ENCODE results near the gene HOXC11.

Gene HOXC11

DNA sequence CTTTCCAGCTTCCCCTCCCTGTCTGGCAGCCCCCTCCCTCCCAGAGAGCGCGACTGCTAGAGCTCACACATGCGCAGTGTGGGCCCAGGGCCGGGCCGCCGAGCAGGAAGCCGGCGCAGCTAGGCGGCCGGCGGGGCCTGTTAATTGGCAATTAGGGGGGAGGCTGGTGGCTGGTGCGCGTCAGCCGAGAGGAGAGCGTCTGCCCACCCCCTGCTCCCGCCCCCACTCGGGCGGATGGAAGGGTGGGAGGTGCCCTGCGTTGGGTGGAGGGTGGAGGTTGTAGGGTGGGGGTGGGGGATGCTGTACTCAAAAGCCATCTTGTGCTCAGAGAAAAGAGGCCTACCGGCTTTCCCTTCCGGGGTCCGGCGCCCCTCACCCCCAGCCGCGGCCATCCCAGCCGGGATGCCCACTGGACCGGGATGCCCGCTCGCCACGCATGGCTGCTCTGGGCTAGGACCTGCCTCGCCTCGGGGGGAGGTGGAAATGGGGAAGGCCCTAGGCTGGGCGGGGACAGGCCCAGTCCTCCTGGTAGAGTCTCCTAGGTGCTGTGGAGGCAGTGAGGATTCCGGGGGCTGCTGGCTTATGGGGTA lies 45.0 kb downstream of the HOXC11 start:
- Histone ChIP-seq H3K9me3 (ENCODE audit: control insufficient read depth in 1 of 2, low read length in 2 of 2) (no peaks in the 10 kb centered on the region), H3K36me3 (ENCODE audit: control insufficient read depth in 1 of 2, insufficient read depth in 2 of 2, low read length in 2 of 2) (no peaks in the 10 kb centered on the region), H3K9ac (ENCODE audit: low read depth in 1 of 2, low read length in 2 of 2) (peak overlapping the region in 1 of 2 donors; percentile 32), H3K4me3 (ENCODE audit: low read depth in 1 of 2, low read length in 2 of 2) (peak overlapping the region; percentile 45 to 59), H3K27ac (ENCODE audit: low read depth, low read length) (peak overlapping the region; percentile 8), H3K27me3 (ENCODE audit: control insufficient read depth in 1 of 2, insufficient read depth in 2 of 2, low read length in 2 of 2) (peaks cover 76 to 95% of the 10 kb centered on the region in 2 donors), H3K4me1 (ENCODE audit: control insufficient read depth in 1 of 2, insufficient read depth in 2 of 2, low read length in 2 of 2) (peaks cover 3 to 6% of the 10 kb centered on the region in 2 donors)

GRCh38 chr12:54018468-54018984 lies 45.6 kb downstream of the HOXC11 start:
- peaks cover 76 to 95% of the 10 kb centered on the region in 2 donors for H3K27me3 ChIP-seq (ENCODE audit: control insufficient read depth in 1 of 2, insufficient read depth in 2 of 2, low read length in 2 of 2)

DNA sequence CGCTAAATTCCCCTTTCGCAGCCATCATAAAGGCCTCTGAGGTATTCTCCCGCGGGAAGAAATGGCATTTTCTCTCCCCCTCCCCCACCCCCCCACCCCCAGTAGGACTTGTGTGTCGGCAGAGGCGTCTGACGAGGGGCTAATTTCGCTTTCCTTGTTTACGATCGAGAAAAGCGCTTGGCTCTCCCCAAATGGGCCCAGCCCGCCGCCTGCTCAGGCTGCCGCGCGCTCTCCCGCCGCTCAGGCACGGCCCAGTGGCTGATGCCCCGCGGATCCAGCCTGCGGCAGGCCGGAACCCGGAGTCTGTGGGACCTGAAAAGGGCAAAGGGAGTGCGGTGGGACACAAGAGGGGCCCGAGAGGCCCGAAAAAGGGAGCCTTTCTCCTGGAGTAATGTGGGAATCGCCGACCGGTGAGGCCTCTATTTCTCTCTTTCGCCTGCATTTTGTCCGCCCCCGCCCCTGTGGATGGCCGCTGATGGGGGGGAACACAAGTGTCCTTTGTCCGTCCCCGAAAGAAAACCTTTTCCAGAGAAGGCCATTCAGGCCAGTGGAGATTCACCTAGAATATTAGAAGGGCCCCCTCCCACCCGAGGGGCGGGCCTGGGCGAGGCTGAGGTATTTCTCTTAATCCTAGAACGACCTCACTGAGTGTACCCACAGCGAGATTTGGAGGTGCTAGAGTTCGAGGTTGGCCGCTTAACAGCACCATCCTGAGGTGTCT lies 46.3 kb downstream of the HOXC11 start:
- H3K27me3 ChIP-seq (ENCODE audit: control insufficient read depth in 1 of 2, insufficient read depth in 2 of 2, low read length in 2 of 2), result peaks cover 76 to 95% of the 10 kb centered on the region in 2 donors
- no peak overlapping the region for H3K27ac ChIP-seq (ENCODE audit: low read depth, low read length)
- H3K4me1 ChIP-seq (ENCODE audit: control insufficient read depth in 1 of 2, insufficient read depth in 2 of 2, low read length in 2 of 2), result peaks cover 3 to 6% of the 10 kb centered on the region in 2 donors
- H3K4me3 ChIP-seq (ENCODE audit: low read depth in 1 of 2, low read length in 2 of 2), result no peak overlapping the region
- H3K36me3 ChIP-seq (ENCODE audit: control insufficient read depth in 1 of 2, insufficient read depth in 2 of 2, low read length in 2 of 2), result no peaks in the 10 kb centered on the region
- no peak overlapping the region for H3K9ac ChIP-seq (ENCODE audit: low read depth in 1 of 2, low read length in 2 of 2)
- no peaks in the 10 kb centered on the region for H3K9me3 ChIP-seq (ENCODE audit: control insufficient read depth in 1 of 2, low read length in 2 of 2)

More at GRCh38 chr12:54018468-54018984, 45.6 kb downstream of the HOXC11 start:
- Histone ChIP-seq H3K9me3 (ENCODE audit: control insufficient read depth in 1 of 2, low read length in 2 of 2) (no peaks in the 10 kb centered on the region), H3K27ac (ENCODE audit: low read depth, low read length) (peak overlapping the region; percentile 8), H3K4me3 (ENCODE audit: low read depth in 1 of 2, low read length in 2 of 2) (peak overlapping the region; percentile 15 to 59), H3K4me1 (ENCODE audit: control insufficient read depth in 1 of 2, insufficient read depth in 2 of 2, low read length in 2 of 2) (peaks cover 3 to 6% of the 10 kb centered on the region in 2 donors), H3K36me3 (ENCODE audit: control insufficient read depth in 1 of 2, insufficient read depth in 2 of 2, low read length in 2 of 2) (no peaks in the 10 kb centered on the region), H3K9ac (ENCODE audit: low read depth in 1 of 2, low read length in 2 of 2) (no peak overlapping the region)

DNA sequence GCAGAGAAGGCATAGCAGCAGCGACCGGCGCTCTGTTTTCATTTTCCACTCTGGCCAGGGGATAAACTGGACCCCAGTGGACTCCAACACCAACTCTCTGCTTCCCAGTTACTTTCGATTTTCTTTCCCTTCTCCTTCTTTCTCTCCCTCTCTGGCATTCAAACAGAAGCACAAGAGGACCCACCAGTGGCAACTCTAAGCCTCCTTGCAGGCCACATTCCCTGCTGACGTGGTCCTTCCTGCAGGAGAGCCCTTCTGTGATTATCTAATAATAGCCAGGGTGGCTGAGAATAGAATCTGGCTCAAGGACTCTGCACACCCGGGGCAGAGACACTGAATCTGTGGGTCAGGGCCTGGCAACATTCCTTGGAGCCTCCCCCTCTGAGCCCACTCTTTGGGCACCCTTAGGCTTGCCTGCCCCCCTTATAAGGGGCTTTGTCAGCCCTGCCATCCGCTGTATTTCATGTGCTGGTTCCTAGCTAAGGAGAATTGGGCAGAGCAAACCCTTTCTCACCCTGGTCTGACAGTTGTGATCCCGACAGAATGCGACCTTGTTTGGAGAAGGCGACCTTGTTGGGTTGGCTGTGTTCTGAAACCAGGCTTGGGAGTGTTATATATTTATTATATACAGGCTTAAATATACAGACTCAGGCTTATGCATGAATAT lies 47.1 kb downstream of the HOXC11 start:
- Histone ChIP-seq H3K27me3 (ENCODE audit: control insufficient read depth in 1 of 2, insufficient read depth in 2 of 2, low read length in 2 of 2) (peaks cover 76 to 95% of the 10 kb centered on the region in 2 donors), H3K27ac (ENCODE audit: low read depth, low read length) (no peak overlapping the region), H3K36me3 (ENCODE audit: control insufficient read depth in 1 of 2, insufficient read depth in 2 of 2, low read length in 2 of 2) (no peaks in the 10 kb centered on the region), H3K4me1 (ENCODE audit: control insufficient read depth in 1 of 2, insufficient read depth in 2 of 2, low read length in 2 of 2) (peaks cover 3 to 6% of the 10 kb centered on the region in 2 donors), H3K9me3 (ENCODE audit: control insufficient read depth in 1 of 2, low read length in 2 of 2) (no peaks in the 10 kb centered on the region), H3K9ac (ENCODE audit: low read depth in 1 of 2, low read length in 2 of 2) (no peak overlapping the region), H3K4me3 (ENCODE audit: low read depth in 1 of 2, low read length in 2 of 2) (no peak overlapping the region)

- no peak overlapping the region for H3K27ac ChIP-seq (ENCODE audit: low read depth, low read length)
- peaks cover 72 to 95% of the 10 kb centered on the region in 2 donors for H3K27me3 ChIP-seq (ENCODE audit: control insufficient read depth in 1 of 2, insufficient read depth in 2 of 2, low read length in 2 of 2)
- H3K36me3 ChIP-seq (ENCODE audit: control insufficient read depth in 1 of 2, insufficient read depth in 2 of 2, low read length in 2 of 2), result no peaks in the 10 kb centered on the region
- no peaks in the 10 kb centered on the region for H3K9me3 ChIP-seq (ENCODE audit: control insufficient read depth in 1 of 2, low read length in 2 of 2)
- H3K4me3 ChIP-seq (ENCODE audit: low read depth in 1 of 2, low read length in 2 of 2), result no peak overlapping the region
- peaks cover 5 to 6% of the 10 kb centered on the region in 2 donors for H3K4me1 ChIP-seq (ENCODE audit: control insufficient read depth in 1 of 2, insufficient read depth in 2 of 2, low read length in 2 of 2)
- H3K9ac ChIP-seq (ENCODE audit: low read depth in 1 of 2, low read length in 2 of 2), result no peak overlapping the region
Measured at GRCh38 chr12:54020591-54021405, 47.9 kb downstream of the HOXC11 start.

GRCh38 chr12:54021432-54022013 lies 48.6 kb downstream of the HOXC11 start:
- H3K4me3 ChIP-seq (ENCODE audit: low read depth in 1 of 2, low read length in 2 of 2), result no peak overlapping the region
- no peaks in the 10 kb centered on the region for H3K9me3 ChIP-seq (ENCODE audit: control insufficient read depth in 1 of 2, low read length in 2 of 2)
- no peaks in the 10 kb centered on the region for H3K36me3 ChIP-seq (ENCODE audit: control insufficient read depth in 1 of 2, insufficient read depth in 2 of 2, low read length in 2 of 2)
- peaks cover 6 to 9% of the 10 kb centered on the region in 2 donors for H3K4me1 ChIP-seq (ENCODE audit: control insufficient read depth in 1 of 2, insufficient read depth in 2 of 2, low read length in 2 of 2)
- H3K27ac ChIP-seq (ENCODE audit: low read depth, low read length), result no peak overlapping the region
- H3K27me3 ChIP-seq (ENCODE audit: control insufficient read depth in 1 of 2, insufficient read depth in 2 of 2, low read length in 2 of 2), result peaks cover 73 to 96% of the 10 kb centered on the region in 2 donors
- H3K9ac ChIP-seq (ENCODE audit: low read depth in 1 of 2, low read length in 2 of 2), result no peak overlapping the region

DNA sequence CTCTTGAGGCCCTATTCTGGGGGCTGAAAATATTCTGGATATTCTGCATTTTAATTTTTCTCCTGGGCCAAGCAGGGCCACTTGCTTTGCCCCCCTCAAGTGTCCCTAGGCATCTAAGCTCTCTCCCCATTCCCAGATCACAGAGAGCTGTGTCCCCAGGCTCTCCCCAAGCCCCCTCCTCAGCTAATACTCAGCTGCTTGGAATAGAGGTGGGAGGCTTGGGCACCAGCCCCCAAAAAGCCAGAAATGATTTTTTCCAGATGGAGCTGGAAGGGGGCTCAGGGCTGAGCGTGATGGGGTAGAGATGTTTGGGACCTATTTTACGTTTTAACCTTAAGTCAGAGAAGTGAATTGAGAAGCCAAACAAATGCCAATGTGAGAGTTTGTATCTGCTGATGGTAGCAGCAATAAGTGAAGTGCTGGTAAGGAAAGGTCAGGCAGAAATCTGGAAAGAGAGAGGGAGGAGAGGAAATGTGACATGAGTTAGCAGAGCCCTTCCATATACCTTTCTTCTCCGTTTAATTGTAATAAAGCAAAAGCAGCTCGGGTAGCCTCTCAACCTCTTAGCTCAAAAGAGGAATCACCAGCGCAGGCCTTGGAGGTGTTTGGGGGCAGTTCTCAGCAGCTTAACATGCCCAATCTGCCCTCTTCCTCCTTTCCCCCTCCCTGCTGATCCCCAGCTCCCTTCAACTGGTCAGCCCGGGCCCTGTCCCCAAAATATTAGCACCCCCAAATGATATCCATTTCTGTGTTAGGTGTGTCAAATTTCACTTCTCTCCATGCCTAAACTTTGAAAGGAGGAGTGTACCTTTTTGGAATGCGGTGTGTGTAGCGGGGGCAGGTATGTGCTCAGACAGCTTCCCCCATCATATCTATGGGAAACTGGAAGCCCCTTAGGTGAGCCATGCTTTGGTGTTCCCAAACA lies 50.3 kb downstream of the HOXC11 start:
- H3K27me3 ChIP-seq (ENCODE audit: control insufficient read depth in 1 of 2, insufficient read depth in 2 of 2, low read length in 2 of 2), result peaks cover 78 to 97% of the 10 kb centered on the region in 2 donors
- H3K9ac ChIP-seq (ENCODE audit: low read depth in 1 of 2, low read length in 2 of 2), result no peak overlapping the region
- H3K27ac ChIP-seq (ENCODE audit: low read depth, low read length), result no peak overlapping the region
- H3K36me3 ChIP-seq (ENCODE audit: control insufficient read depth in 1 of 2, insufficient read depth in 2 of 2, low read length in 2 of 2), result no peaks in the 10 kb centered on the region
- no peak overlapping the region for H3K4me3 ChIP-seq (ENCODE audit: low read depth in 1 of 2, low read length in 2 of 2)
- no peaks in the 10 kb centered on the region for H3K9me3 ChIP-seq (ENCODE audit: control insufficient read depth in 1 of 2, low read length in 2 of 2)
- H3K4me1 ChIP-seq (ENCODE audit: control insufficient read depth in 1 of 2, insufficient read depth in 2 of 2, low read length in 2 of 2), result peaks cover under 1 to 7% of the 10 kb centered on the region in 2 donors

DNA sequence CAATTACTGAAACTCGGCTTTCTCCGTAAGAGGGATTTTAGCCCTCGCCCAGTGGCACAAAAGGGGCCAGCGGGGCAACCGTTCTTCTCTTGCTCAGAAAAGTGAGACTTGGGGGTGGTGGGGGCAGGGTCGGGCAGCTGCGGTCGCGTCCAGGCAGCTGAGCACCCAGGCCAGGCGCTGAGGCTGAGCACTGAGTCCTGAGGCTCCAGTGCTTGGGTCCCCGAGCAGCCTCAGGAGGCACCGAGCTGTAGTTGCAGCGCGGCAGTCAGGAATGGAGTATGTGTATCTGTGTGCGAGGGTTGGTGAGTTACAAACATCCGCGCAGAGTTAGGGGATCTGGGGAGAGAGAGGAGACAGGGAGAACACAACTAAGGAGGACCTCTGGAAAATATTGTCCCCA lies 51.2 kb downstream of the HOXC11 start:
- no peaks in the 10 kb centered on the region for H3K36me3 ChIP-seq (ENCODE audit: control insufficient read depth in 1 of 2, insufficient read depth in 2 of 2, low read length in 2 of 2)
- H3K27me3 ChIP-seq (ENCODE audit: control insufficient read depth in 1 of 2, insufficient read depth in 2 of 2, low read length in 2 of 2), result peaks cover 77 to 99% of the 10 kb centered on the region in 2 donors
- no peaks in the 10 kb centered on the region for H3K9me3 ChIP-seq (ENCODE audit: control insufficient read depth in 1 of 2, low read length in 2 of 2)
- no peak overlapping the region for H3K27ac ChIP-seq (ENCODE audit: low read depth, low read length)
- H3K4me1 ChIP-seq (ENCODE audit: control insufficient read depth in 1 of 2, insufficient read depth in 2 of 2, low read length in 2 of 2), result peaks cover 7 to 15% of the 10 kb centered on the region in 2 donors
- H3K9ac ChIP-seq (ENCODE audit: low read depth in 1 of 2, low read length in 2 of 2), result no peak overlapping the region
- H3K4me3 ChIP-seq (ENCODE audit: low read depth in 1 of 2, low read length in 2 of 2), result no peak overlapping the region
